Measurements from ENCODE around the gene FAF1.
A peak's percentile ranks its signal among the peaks of the same experiment; 100 is the strongest.
"Not testable (repeated sequence)": the region's sequence is repeated elsewhere in the genome, so short reads cannot be mapped to it uniquely, and the experiment has no call there.

FAF1 gene

GRCh38 chr1:50766688-50767087 lies 193.4 kb downstream of the FAF1 start:
- H3K79me2 ChIP-seq (ENCODE audit: low read length): no peaks in the 10 kb centered on the region
- no peaks in the 10 kb centered on the region for H3K36me3 ChIP-seq (replicated peaks; ENCODE audit: low read depth, low read length)
- H3K4me3 ChIP-seq (ENCODE audit: low read length): no peak overlapping the region
- no peaks in the 10 kb centered on the region for H3K27me3 ChIP-seq (ENCODE audit: low read depth, low read length)
- H4K20me1 ChIP-seq (ENCODE audit: insufficient read depth, low read length): no peaks in the 10 kb centered on the region
- H3K9ac ChIP-seq (ENCODE audit: low read length): no peak overlapping the region
- H3K4me2 ChIP-seq (ENCODE audit: low read length): no peak overlapping the region
- H3K27ac ChIP-seq (ENCODE audit: low read length): no peak overlapping the region
- no peaks in the 10 kb centered on the region for H3K9me3 ChIP-seq (ENCODE audit: insufficient read depth, low read length)
- H3K4me1 ChIP-seq (ENCODE audit: low read length): no peaks in the 10 kb centered on the region
- H2AFZ ChIP-seq (ENCODE audit: low read depth, low read length): no peak overlapping the region
- TF ChIP-seq, protein P1, sequence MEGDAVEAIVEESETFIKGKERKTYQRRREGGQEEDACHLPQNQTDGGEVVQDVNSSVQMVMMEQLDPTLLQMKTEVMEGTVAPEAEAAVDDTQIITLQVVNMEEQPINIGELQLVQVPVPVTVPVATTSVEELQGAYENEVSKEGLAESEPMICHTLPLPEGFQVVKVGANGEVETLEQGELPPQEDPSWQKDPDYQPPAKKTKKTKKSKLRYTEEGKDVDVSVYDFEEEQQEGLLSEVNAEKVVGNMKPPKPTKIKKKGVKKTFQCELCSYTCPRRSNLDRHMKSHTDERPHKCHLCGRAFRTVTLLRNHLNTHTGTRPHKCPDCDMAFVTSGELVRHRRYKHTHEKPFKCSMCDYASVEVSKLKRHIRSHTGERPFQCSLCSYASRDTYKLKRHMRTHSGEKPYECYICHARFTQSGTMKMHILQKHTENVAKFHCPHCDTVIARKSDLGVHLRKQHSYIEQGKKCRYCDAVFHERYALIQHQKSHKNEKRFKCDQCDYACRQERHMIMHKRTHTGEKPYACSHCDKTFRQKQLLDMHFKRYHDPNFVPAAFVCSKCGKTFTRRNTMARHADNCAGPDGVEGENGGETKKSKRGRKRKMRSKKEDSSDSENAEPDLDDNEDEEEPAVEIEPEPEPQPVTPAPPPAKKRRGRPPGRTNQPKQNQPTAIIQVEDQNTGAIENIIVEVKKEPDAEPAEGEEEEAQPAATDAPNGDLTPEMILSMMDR (IDR thresholded peaks at IDR 0.05; ENCODE audit: low read depth, low read length): no peak
- no peak for TF ChIP-seq EZH2phosphoT487 (IDR thresholded peaks at IDR 0.05; ENCODE audit: low read depth)

- not testable (repeated sequence) for H3K27me3 ChIP-seq (ENCODE audit: low read depth, low read length); H4K20me1 ChIP-seq (ENCODE audit: insufficient read depth, low read length); H3K9ac ChIP-seq (ENCODE audit: low read length); H3K4me1 ChIP-seq (ENCODE audit: low read length); H3K4me2 ChIP-seq (ENCODE audit: low read length); H2AFZ ChIP-seq (ENCODE audit: low read depth, low read length); H3K4me3 ChIP-seq (ENCODE audit: low read length); H3K79me2 ChIP-seq (ENCODE audit: low read length); H3K36me3 ChIP-seq (replicated peaks; ENCODE audit: low read depth, low read length); H3K9me3 ChIP-seq (ENCODE audit: insufficient read depth, low read length); H3K27ac ChIP-seq (ENCODE audit: low read length)
These were observed 203.5 kb downstream of the FAF1 start for GRCh38 chr1:50756543-50756942.

- not testable (repeated sequence) for H3K27ac ChIP-seq (ENCODE audit: low read length); H3K4me2 ChIP-seq (ENCODE audit: low read length); H3K27me3 ChIP-seq (ENCODE audit: low read depth, low read length); H3K36me3 ChIP-seq (replicated peaks; ENCODE audit: low read depth, low read length); H4K20me1 ChIP-seq (ENCODE audit: insufficient read depth, low read length); H2AFZ ChIP-seq (ENCODE audit: low read depth, low read length); H3K79me2 ChIP-seq (ENCODE audit: low read length); H3K4me1 ChIP-seq (ENCODE audit: low read length); H3K9me3 ChIP-seq (ENCODE audit: insufficient read depth, low read length); H3K9ac ChIP-seq (ENCODE audit: low read length); H3K4me3 ChIP-seq (ENCODE audit: low read length)
These were observed 205.3 kb downstream of the FAF1 start for GRCh38 chr1:50754764-50755163.

GRCh38 chr1:50750021-50750619 lies 209.9 kb downstream of the FAF1 start:
- H3K79me2 ChIP-seq (ENCODE audit: low read length): no peaks in the 10 kb centered on the region

DNA sequence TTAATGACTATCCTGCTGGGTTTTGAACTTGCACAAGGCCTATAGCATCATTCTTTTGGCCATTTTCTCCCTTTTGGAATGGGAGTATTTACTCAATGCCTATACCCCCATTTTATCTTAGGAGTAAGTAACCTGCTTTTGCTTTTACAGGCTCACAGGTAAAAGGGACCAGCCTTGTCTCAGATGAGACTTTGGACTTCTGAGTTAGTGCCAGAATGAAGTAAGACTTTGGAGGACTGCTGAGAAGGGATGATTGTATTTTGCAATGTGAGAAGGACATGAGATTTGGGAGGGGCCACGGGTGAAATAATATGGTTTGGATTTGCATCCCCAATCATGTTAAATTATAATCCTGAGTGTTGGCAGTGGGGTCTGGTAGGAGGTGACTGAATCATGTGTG lies 212.7 kb downstream of the FAF1 start:
- no peak overlapping the region for H3K27ac ChIP-seq (ENCODE audit: low read length)
- H4K20me1 ChIP-seq (ENCODE audit: insufficient read depth, low read length): no peaks in the 10 kb centered on the region
- H3K9me3 ChIP-seq (ENCODE audit: insufficient read depth, low read length): no peaks in the 10 kb centered on the region
- H3K27me3 ChIP-seq (ENCODE audit: low read depth, low read length): no peaks in the 10 kb centered on the region
- no peaks in the 10 kb centered on the region for H3K4me1 ChIP-seq (ENCODE audit: low read length)
- no peak overlapping the region for H2AFZ ChIP-seq (ENCODE audit: low read depth, low read length)
- H3K9ac ChIP-seq (ENCODE audit: low read length): no peak overlapping the region
- no peaks in the 10 kb centered on the region for H3K79me2 ChIP-seq (ENCODE audit: low read length)
- H3K4me3 ChIP-seq (ENCODE audit: low read length): no peak overlapping the region
- H3K36me3 ChIP-seq (replicated peaks; ENCODE audit: low read depth, low read length): no peaks in the 10 kb centered on the region
- TF ChIP-seq, protein P1 (IDR thresholded peaks at IDR 0.05; ENCODE audit: low read depth, low read length): no peak
- TF ChIP-seq EZH2phosphoT487 (IDR thresholded peaks at IDR 0.05; ENCODE audit: low read depth): no peak
- H3K4me2 ChIP-seq (ENCODE audit: low read length): no peak overlapping the region

More at GRCh38 chr1:50750021-50750619, 209.9 kb downstream of the FAF1 start:
- Histone ChIP-seq H3K27me3 (ENCODE audit: low read depth, low read length) (no peaks in the 10 kb centered on the region), H3K36me3 (replicated peaks; ENCODE audit: low read depth, low read length) (no peaks in the 10 kb centered on the region), H2AFZ (ENCODE audit: low read depth, low read length) (no peak overlapping the region), H3K27ac (ENCODE audit: low read length) (no peak overlapping the region), H3K4me2 (ENCODE audit: low read length) (no peak overlapping the region), H3K4me1 (ENCODE audit: low read length) (no peaks in the 10 kb centered on the region), H3K4me3 (ENCODE audit: low read length) (no peak overlapping the region), H4K20me1 (ENCODE audit: insufficient read depth, low read length) (no peaks in the 10 kb centered on the region), H3K9ac (ENCODE audit: low read length) (no peak overlapping the region), H3K9me3 (ENCODE audit: insufficient read depth, low read length) (no peaks in the 10 kb centered on the region)
- no peak for TF ChIP-seq EZH2phosphoT487 (IDR thresholded peaks at IDR 0.05; ENCODE audit: low read depth)
- TF ChIP-seq, protein P1 (IDR thresholded peaks at IDR 0.05; ENCODE audit: low read depth, low read length): peak; percentile 36

All from OCI-LY3 (cell line).